Small intestine (tissue), 7 donors: Measurements from ENCODE around the gene CXCL13. TPM values are rescaled to one million over a fixed set of nuclear protein-coding genes. Genes with fewer than 3 reads are reported as not detected.

Source experiments
- DNase-seq, 2 donors: peaks; one replicate each; pipeline versions ENCODE4 v3.0.0 to v3.0.0-alpha.2; 2013
- FAIRE-seq: peaks from 2 replicates; lab custom pipeline; 2012; peaks lifted over from hg19 to GRCh38; lab: Jason Lieb, UNC
- H3K27ac ChIP-seq, 3 donors: one replicate each; pipeline ENCODE4 v1.5.1; 2013; ENCODE audit warnings: low read length in 2 of 3, mild to moderate bottlenecking in 2 of 3, control low read depth in 1 of 3, inconsistent platforms in 1 of 3, low read depth in 1 of 3, moderate library complexity in 1 of 3
- H3K27me3 ChIP-seq, 3 donors: one replicate each; pipeline ENCODE4 v1.6.1; 2013; ENCODE audit warnings: low read length in 3 of 3, inconsistent platforms in 1 of 3; ENCODE audit not compliant: control insufficient read depth in 3 of 3, insufficient read depth in 3 of 3
- H3K36me3 ChIP-seq, 3 donors: one replicate each; pipeline ENCODE4 v1.6.1; 2013; ENCODE audit warnings: low read length in 3 of 3, inconsistent platforms in 1 of 3, low read depth in 1 of 3, mild to moderate bottlenecking in 1 of 3, moderate library complexity in 1 of 3; ENCODE audit not compliant: control insufficient read depth in 3 of 3, insufficient read depth in 2 of 3
- H3K4me1 ChIP-seq, 3 donors: one replicate each; pipeline ENCODE4 v1.6.1; 2013; ENCODE audit warnings: low read length in 2 of 3, inconsistent platforms in 1 of 3, low read depth in 1 of 3, mild to moderate bottlenecking in 1 of 3, moderate library complexity in 1 of 3; ENCODE audit not compliant: control insufficient read depth in 3 of 3, insufficient read depth in 2 of 3
- H3K4me3 ChIP-seq, 3 donors: one replicate each; pipeline ENCODE4 v1.5.1; 2013; ENCODE audit warnings: low read length in 3 of 3, control low read depth in 1 of 3, inconsistent platforms in 1 of 3, low read depth in 1 of 3, mild to moderate bottlenecking in 1 of 3, moderate library complexity in 1 of 3
- H3K9me3 ChIP-seq, 2 donors: one replicate each; pipeline ENCODE4 v1.6.1; 2013; ENCODE audit warnings: low read depth in 1 of 2, low read length in 1 of 2; ENCODE audit not compliant: control insufficient read depth in 2 of 2, insufficient read depth in 1 of 2
- WGBS, 3 donors: extraction: QIAGEN DNeasy Blood & Tissue Kit; methylation state at CpG; one replicate each; pipeline ENCODE4 v1.1.7; 2013; 5-methylcytosine and 5-hydroxymethylcytosine counted together
- polyA plus RNA-seq, 4 donors: library from polyadenylated mRNA; stranded (reverse) in 3 of 4; unstranded in 1 of 4; fragments of 200-250 nt in 3 of 4; fragments of 120-200 nt in 1 of 4; gene quantifications; one replicate each; pipeline versions ENCODE4 v1.2.1 to v1.2.3, GENCODE V29; 2013
- donor health status: healthy with polysubstance abuse.
- donor health status: control.
- donor health status: control.
- donor health status: Bipolar disorder and iron deficiency.
- donor health status: healthy.

Gene CXCL13
- polyA plus RNA-seq, 4 donors, result 0.67 to 16.7 (median 1.9) TPM

GRCh38 chr4:77618383-77619241, 13.0 kb downstream of the CXCL13 start:
- peak; percentile 84 to 85 for DNase-seq
- Histone ChIP-seq H3K4me3 (no peak overlapping the region), H3K27me3 (peaks cover 0 to 3% (median 0%) of the 10 kb centered on the region in 3 donors), H3K4me1 (no peaks in the 10 kb centered on the region), H3K9me3 (no peaks in the 10 kb centered on the region), H3K27ac (no peak overlapping the region), H3K36me3 (no peaks in the 10 kb centered on the region)
- WGBS, 3 donors, result 14 to 16% (median 15%) methylated on average over 12 of the region's 12 CpGs
- no peak for FAIRE-seq

GRCh38 chr4:77619408-77619807, 13.8 kb downstream of the CXCL13 start:
- DNase-seq, result no peak
- WGBS, 3 donors, result 44 to 82% (median 61%) methylated on average over 1 of the region's 1 CpG

GRCh38 chr4:77621254-77621653, 15.6 kb downstream of the CXCL13 start:
- Histone ChIP-seq H3K4me3 (no peak overlapping the region), H3K27me3 (peaks cover 0 to 3% (median 0%) of the 10 kb centered on the region in 3 donors), H3K4me1 (no peaks in the 10 kb centered on the region), H3K36me3 (no peaks in the 10 kb centered on the region), H3K9me3 (no peaks in the 10 kb centered on the region), H3K27ac (no peak overlapping the region)
- FAIRE-seq (no peak), DNase-seq (no peak)

More at GRCh38 chr4:77619408-77619807, 13.8 kb downstream of the CXCL13 start:
- Histone ChIP-seq H3K4me3 (no peak overlapping the region), H3K27ac (no peak overlapping the region), H3K4me1 (no peaks in the 10 kb centered on the region), H3K36me3 (no peaks in the 10 kb centered on the region), H3K9me3 (no peaks in the 10 kb centered on the region), H3K27me3 (peaks cover 0 to 3% (median 0%) of the 10 kb centered on the region in 3 donors)
- no peak for FAIRE-seq

DNA sequence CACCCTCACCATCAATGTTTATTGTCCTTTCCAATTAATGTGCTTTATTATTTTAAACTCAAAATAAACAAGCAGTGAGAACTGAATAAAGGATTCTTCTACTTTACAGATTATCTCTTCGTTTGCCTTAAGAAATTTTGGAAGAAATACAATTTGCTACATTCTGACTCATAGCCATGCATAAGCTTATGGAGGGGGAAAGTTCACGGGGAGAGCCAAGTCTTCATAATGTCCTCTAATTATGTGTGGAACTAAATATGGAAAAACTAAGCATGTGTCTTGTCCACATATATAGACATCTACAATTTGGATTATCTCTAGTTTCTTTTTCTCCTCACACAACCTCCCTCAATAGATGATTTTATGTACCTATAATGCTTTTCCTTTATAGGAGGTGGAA, 17.5 kb downstream of the CXCL13 start:
- Histone ChIP-seq H3K4me1 (no peaks in the 10 kb centered on the region), H3K36me3 (no peaks in the 10 kb centered on the region), H3K9me3 (no peaks in the 10 kb centered on the region), H3K4me3 (no peak overlapping the region), H3K27ac (no peak overlapping the region), H3K27me3 (peaks cover 0 to 3% (median 0%) of the 10 kb centered on the region in 3 donors)
- no peak for DNase-seq
- FAIRE-seq, result no peak
- 73 to 86% (median 82%) methylated on average over 2 of the region's 2 CpGs for WGBS, 3 donors

DNA sequence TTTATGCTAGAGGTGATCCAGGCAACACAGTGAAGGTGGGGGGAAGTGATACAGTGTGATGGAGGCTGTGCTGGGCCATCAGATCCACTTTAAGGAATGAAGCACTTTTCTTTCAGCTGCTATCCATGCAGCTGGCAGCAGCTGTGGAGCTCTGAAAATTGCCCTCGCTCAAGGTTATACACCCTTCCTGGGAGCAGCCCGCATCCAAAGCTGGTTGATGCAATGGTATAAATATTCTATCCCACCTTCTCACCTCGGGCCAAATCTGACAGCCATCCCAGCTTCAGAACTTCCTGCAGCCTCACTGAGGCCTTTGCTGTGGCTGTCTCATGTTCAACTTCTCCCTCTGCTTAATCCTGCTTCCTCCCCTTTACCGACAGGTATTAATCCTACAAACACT, 18.6 kb downstream of the CXCL13 start:
- H3K4me1 ChIP-seq, result no peaks in the 10 kb centered on the region
- FAIRE-seq (no peak), DNase-seq (no peak)
- H3K27ac ChIP-seq, result no peak overlapping the region
- no peaks in the 10 kb centered on the region for H3K36me3 ChIP-seq
- H3K27me3 ChIP-seq, result peaks cover 0 to 3% (median 0%) of the 10 kb centered on the region in 3 donors
- 32 to 76% (median 69%) methylated on average over 4 of the region's 4 CpGs for WGBS, 3 donors
- H3K9me3 ChIP-seq, result no peaks in the 10 kb centered on the region
- no peak overlapping the region for H3K4me3 ChIP-seq

DNA sequence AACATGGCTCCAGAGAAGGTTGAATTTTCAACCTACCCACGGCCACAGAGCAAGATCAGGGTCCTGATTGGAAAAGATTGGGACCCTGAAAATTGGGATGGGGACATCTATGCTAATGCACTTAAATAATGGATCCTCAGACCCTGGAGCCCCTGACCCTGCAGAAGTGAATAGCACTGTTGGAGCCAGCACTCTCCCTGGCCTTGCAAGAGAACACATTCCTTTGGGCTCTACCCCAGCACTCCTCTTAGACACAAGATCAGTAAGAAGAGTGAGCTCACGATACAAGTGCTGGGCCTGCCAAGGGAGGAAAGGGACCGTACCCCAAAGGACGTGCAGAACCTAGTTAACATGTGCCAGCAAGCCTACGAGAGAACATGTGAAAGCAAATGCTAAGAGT, 19.9 kb downstream of the CXCL13 start:
- Histone ChIP-seq H3K9me3 (no peaks in the 10 kb centered on the region), H3K4me1 (peaks cover 0 to 2% (median 2%) of the 10 kb centered on the region in 3 donors), H3K27ac (no peak overlapping the region), H3K27me3 (peaks cover 0 to 3% (median 0%) of the 10 kb centered on the region in 3 donors), H3K4me3 (no peak overlapping the region), H3K36me3 (no peaks in the 10 kb centered on the region)
- WGBS, 3 donors, result 88 to 94% (median 92%) methylated on average over 5 of the region's 5 CpGs
- FAIRE-seq, result no peak
- no peak for DNase-seq

- Histone ChIP-seq H3K4me3 (no peak overlapping the region), H3K36me3 (no peaks in the 10 kb centered on the region), H3K9me3 (peaks cover 0 to 30% of the 10 kb centered on the region in 2 donors), H3K4me1 (peaks cover 0 to 21% (median 12%) of the 10 kb centered on the region in 3 donors), H3K27ac (no peak overlapping the region), H3K27me3 (peaks cover 0 to 2% (median 0%) of the 10 kb centered on the region in 3 donors)
- WGBS, 3 donors, result 62 to 83% (median 75%) methylated on average over 2 of the region's 2 CpGs
- DNase-seq, result no peak
- no peak for FAIRE-seq
These were observed 24.3 kb downstream of the CXCL13 start for GRCh38 chr4:77629885-77630284.

GRCh38 chr4:77631276-77631675, 25.7 kb downstream of the CXCL13 start:
- peaks cover 0 to 37% of the 10 kb centered on the region in 2 donors for H3K9me3 ChIP-seq
- 21 to 65% (median 53%) methylated on average over 1 of the region's 1 CpG for WGBS, 3 donors
- H3K36me3 ChIP-seq, result no peaks in the 10 kb centered on the region
- H3K4me3 ChIP-seq, result no peak overlapping the region
- H3K27me3 ChIP-seq, result peaks cover 0 to 2% (median 0%) of the 10 kb centered on the region in 3 donors
- no peak for FAIRE-seq
- H3K27ac ChIP-seq, result peak overlapping the region; percentile 67 to 82 (median 71)
- DNase-seq, result peak; percentile 89 to 98
- H3K4me1 ChIP-seq, result peaks cover 0 to 21% (median 12%) of the 10 kb centered on the region in 3 donors
